Breast epithelium (tissue), 3 donors: ENCODE results near the gene INAFM1.

ENCODE experiments used
- CTCF ChIP-seq, 3 donors: fragments of 450-650 bp; IDR thresholded peaks; one replicate each; pipeline ENCODE4 v1.5.1; 2016 to 2017; ENCODE audit warnings: antibody characterized with exemption in 3 of 3, mild to moderate bottlenecking in 3 of 3, moderate library complexity in 3 of 3
- POLR2A ChIP-seq: fragments of 450-650 bp; IDR thresholded peaks from one replicate; pipeline ENCODE4 v1.6.1; 2016; ENCODE audit warnings: antibody characterized with exemption, mild to moderate bottlenecking, moderate library complexity

- TF ChIP-seq POLR2A: no peak
- no peak for TF ChIP-seq CTCF (IDR thresholded peaks at IDR 0.05)
Observed at GRCh38 chr19:47280183-47280797, 5.6 kb downstream of the INAFM1 start.
